Activated CD4-positive, alpha-beta memory T cell treated with anti-CD3 and anti-CD28 coated beads, Interleukin-2, amount 10 ng/mL, durations not matched to agents 7 days and 5 days (primary cell): Measurements from ENCODE around the gene KCNA3. TPM values are rescaled to one million over a fixed set of nuclear protein-coding genes. Genes with fewer than 3 reads are reported as not detected.

Source experiments
- total RNA-seq, 2 experiments: library from RNA; stranded (reverse); gene quantifications; one replicate each; pipeline ENCODE4 v1.2.3, GENCODE V29; 2021

Gene KCNA3
- total RNA-seq, 2 experiments from 2014 or later = 84.9 to 86.2 TPM

Other genes starting within 250 kb of the KCNA3 start
- gene PROK1, start 223.8 kb downstream of the KCNA3 start, total RNA-seq = not detected
- gene KCNA10, start 155.8 kb downstream of the KCNA3 start, total RNA-seq = not detected
- gene KCNA2, start 68.6 kb downstream of the KCNA3 start, total RNA-seq = 1 to 10 TPM; 5.9 to 6.6 TPM
- gene CD53, start 198.2 kb upstream of the KCNA3 start, total RNA-seq = 100 to 1,000 TPM; 657 to 659 TPM